Endothelial cell (in vitro differentiated cells): ENCODE data around the gene AMPH. TPM values are rescaled to one million over a fixed set of nuclear protein-coding genes. Genes with fewer than 3 reads are reported as not detected.
A peak's percentile ranks its signal among the peaks of the same experiment; 100 is the strongest.

Experiments used
- DNase-seq: peaks from one replicate; pipeline ENCODE4 v3.0.0; 2021; ENCODE audit warnings: low spot score
- H3K27ac Mint-ChIP-seq: one replicate; pipeline ENCODE4 v1.8.0; 2021; ENCODE audit warnings: mixed read lengths, inconsistent platforms; ENCODE audit not compliant: unreplicated experiment
- H3K27me3 Mint-ChIP-seq: one replicate; pipeline ENCODE4 v1.8.0; 2021; ENCODE audit warnings: mild to moderate bottlenecking, moderate library complexity, mixed read lengths, inconsistent platforms; ENCODE audit not compliant: unreplicated experiment
- H3K36me3 Mint-ChIP-seq: one replicate; pipeline ENCODE4 v1.8.0; 2021; ENCODE audit warnings: mild to moderate bottlenecking, low read depth, mixed read lengths, inconsistent platforms; ENCODE audit not compliant: unreplicated experiment
- H3K4me1 Mint-ChIP-seq: one replicate; pipeline ENCODE4 v1.8.0; 2021; ENCODE audit warnings: mild to moderate bottlenecking, mixed read lengths, inconsistent platforms; ENCODE audit not compliant: unreplicated experiment
- H3K4me3 Mint-ChIP-seq: one replicate; pipeline ENCODE4 v1.8.0; 2021; ENCODE audit warnings: mild to moderate bottlenecking, mixed read lengths, inconsistent platforms; ENCODE audit not compliant: unreplicated experiment
- H3K9me3 Mint-ChIP-seq: one replicate; pipeline ENCODE4 v1.8.0; 2021; ENCODE audit warnings: mixed read lengths, inconsistent platforms; ENCODE audit not compliant: unreplicated experiment
- CTCF ChIP-seq: fragments of 200-600 bp; sonication (generic); IDR thresholded peaks from one replicate; pipeline ENCODE4 v1.5.0; 2021; ENCODE audit warnings: antibody characterized with exemption; ENCODE audit not compliant: unreplicated experiment
- total RNA-seq: library from RNA; stranded (reverse); fragmentation: NEBNext Ultra II Directional; extraction: Animal tissue kit (Norgen Biotek cat#: 25700); gene quantifications from one replicate; pipeline ENCODE4 v1.2.1, GENCODE V29; 2021; ENCODE audit not compliant: unreplicated experiment

AMPH gene
- total RNA-seq, 1 donor from 2014 or later = 1.6 TPM

- Mint-ChIP-seq H3K36me3 (peaks cover 6% of the 10 kb centered on the region), H3K4me1 (peaks cover 18% of the 10 kb centered on the region), H3K9me3 (no peaks in the 10 kb centered on the region)
Measured at GRCh38 chr7:38382684-38383083, 248.5 kb downstream of the AMPH start.

DNA sequence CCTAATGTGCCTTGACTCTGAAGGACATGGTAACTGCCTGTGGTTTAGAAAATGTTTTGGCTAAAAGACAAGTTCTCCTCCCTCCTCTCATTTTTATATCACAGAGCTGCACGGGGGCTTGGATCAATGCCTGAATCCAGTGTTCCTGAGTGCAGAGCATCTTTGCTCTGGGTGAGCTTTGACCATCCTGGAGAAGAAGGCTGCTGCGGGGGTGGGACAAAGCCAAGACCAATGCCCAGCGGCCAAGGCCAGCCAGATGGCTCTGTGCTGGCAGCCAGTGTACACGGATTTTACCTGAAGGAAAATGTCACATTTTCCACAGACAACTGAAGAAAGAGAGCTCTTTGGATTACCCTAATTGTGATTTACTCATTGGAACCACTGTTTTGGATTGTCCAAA lies 255.7 kb downstream of the AMPH start:
- Mint-ChIP-seq H3K4me3 (no peak overlapping the region), H3K4me1 (peaks cover 21% of the 10 kb centered on the region), H3K27me3 (no peaks in the 10 kb centered on the region), H3K36me3 (peaks cover 10% of the 10 kb centered on the region), H3K9me3 (no peaks in the 10 kb centered on the region), H3K27ac (no peak overlapping the region)
- DNase-seq = no peak
- TF ChIP-seq CTCF = no peak

More at GRCh38 chr7:38382684-38383083, 248.5 kb downstream of the AMPH start:
- no peak for TF ChIP-seq CTCF
- no peak overlapping the region for H3K4me3 Mint-ChIP-seq
- H3K27ac Mint-ChIP-seq = no peak overlapping the region
- H3K27me3 Mint-ChIP-seq = no peaks in the 10 kb centered on the region
- DNase-seq = no peak

DNA sequence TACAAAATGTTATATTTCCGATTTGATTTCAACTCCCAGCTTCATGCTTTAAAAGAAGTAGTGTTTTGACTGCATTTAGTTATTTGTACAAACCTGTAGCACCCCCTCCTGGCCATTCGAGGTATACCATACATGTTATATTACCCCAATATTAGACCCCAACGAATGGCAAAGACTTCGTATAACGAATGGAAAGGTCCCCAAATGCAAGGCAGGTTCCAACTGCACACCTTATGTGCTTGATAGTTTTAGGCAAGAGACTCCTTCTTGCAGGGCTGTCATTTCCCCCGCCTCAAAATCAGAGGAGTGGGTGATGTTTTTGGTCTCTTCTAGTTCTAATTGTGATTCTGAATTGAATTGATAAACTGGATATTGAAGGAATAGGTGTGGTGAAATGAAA lies 256.7 kb downstream of the AMPH start:
- Mint-ChIP-seq H3K27ac (no peak overlapping the region), H3K9me3 (no peaks in the 10 kb centered on the region), H3K27me3 (peaks cover 1% of the 10 kb centered on the region), H3K36me3 (peaks cover 4% of the 10 kb centered on the region), H3K4me3 (no peak overlapping the region), H3K4me1 (peaks cover 30% of the 10 kb centered on the region)
- peak; percentile 64 for DNase-seq
- peak; percentile 90 for TF ChIP-seq CTCF

GRCh38 chr7:38373155-38373554 lies 258.0 kb downstream of the AMPH start:
- no peak for TF ChIP-seq CTCF
- Mint-ChIP-seq H3K4me1 (peaks cover 42% of the 10 kb centered on the region), H3K9me3 (no peaks in the 10 kb centered on the region), H3K36me3 (peaks cover 4% of the 10 kb centered on the region), H3K27me3 (peaks cover 5% of the 10 kb centered on the region), H3K27ac (peak overlapping the region; percentile 11), H3K4me3 (no peak overlapping the region)
- DNase-seq = no peak

- no peak for TF ChIP-seq CTCF
- no peak for DNase-seq
- H3K4me1 Mint-ChIP-seq = peaks cover 51% of the 10 kb centered on the region
- no peaks in the 10 kb centered on the region for H3K9me3 Mint-ChIP-seq
- peak overlapping the region; percentile 61 for H3K27ac Mint-ChIP-seq
- H3K27me3 Mint-ChIP-seq = peaks cover 8% of the 10 kb centered on the region
- no peak overlapping the region for H3K4me3 Mint-ChIP-seq
- H3K36me3 Mint-ChIP-seq = peaks cover 4% of the 10 kb centered on the region
Measured at GRCh38 chr7:38372290-38372689, 258.9 kb downstream of the AMPH start.
